ENCODE results near the gene VAV3. TPM values are rescaled to one million over a fixed set of nuclear protein-coding genes. Genes with fewer than 3 reads are reported as not detected.

Gene VAV3
- total RNA-seq, 1 donor from 2014 or later = 25.8 TPM

GRCh38 chr1:107788206-107789202 is 176.5 kb downstream of the VAV3 start:
- no peak for TF ChIP-seq CTCF (IDR thresholded peaks at IDR 0.05; ENCODE audit: partially characterized antibody, unreplicated experiment)

GRCh38 chr1:107787299-107787698 is 177.7 kb downstream of the VAV3 start:
- DNase-seq = no peak
- Mint-ChIP-seq H3K36me3 (ENCODE audit: unreplicated experiment) (peaks cover 4% of the 10 kb centered on the region), H3K27me3 (ENCODE audit: unreplicated experiment) (no peaks in the 10 kb centered on the region), H3K9me3 (ENCODE audit: unreplicated experiment) (peaks cover 2% of the 10 kb centered on the region), H3K27ac (ENCODE audit: unreplicated experiment) (no peak overlapping the region), H3K4me1 (ENCODE audit: low read depth, unreplicated experiment) (peaks cover 18% of the 10 kb centered on the region), H3K4me3 (ENCODE audit: unreplicated experiment) (no peak overlapping the region)
- TF ChIP-seq CTCF (IDR thresholded peaks at IDR 0.05; ENCODE audit: partially characterized antibody, unreplicated experiment) = no peak

More at GRCh38 chr1:107788206-107789202, 176.5 kb downstream of the VAV3 start:
- DNase-seq = no peak
- H3K27me3 Mint-ChIP-seq (ENCODE audit: unreplicated experiment) = no peaks in the 10 kb centered on the region
- no peak overlapping the region for H3K27ac Mint-ChIP-seq (ENCODE audit: unreplicated experiment)
- peaks cover 24% of the 10 kb centered on the region for H3K4me1 Mint-ChIP-seq (ENCODE audit: low read depth, unreplicated experiment)
- peaks cover 4% of the 10 kb centered on the region for H3K9me3 Mint-ChIP-seq (ENCODE audit: unreplicated experiment)
- no peak overlapping the region for H3K4me3 Mint-ChIP-seq (ENCODE audit: unreplicated experiment)
- H3K36me3 Mint-ChIP-seq (ENCODE audit: unreplicated experiment) = peaks cover 4% of the 10 kb centered on the region

GRCh38 chr1:107786203-107786845 is 178.7 kb downstream of the VAV3 start:
- H3K36me3 Mint-ChIP-seq (ENCODE audit: unreplicated experiment) = peaks cover 4% of the 10 kb centered on the region
- H3K9me3 Mint-ChIP-seq (ENCODE audit: unreplicated experiment) = peaks cover 2% of the 10 kb centered on the region
- no peak for TF ChIP-seq CTCF (IDR thresholded peaks at IDR 0.05; ENCODE audit: partially characterized antibody, unreplicated experiment)
- H3K27ac Mint-ChIP-seq (ENCODE audit: unreplicated experiment) = no peak overlapping the region
- DNase-seq = no peak
- H3K4me3 Mint-ChIP-seq (ENCODE audit: unreplicated experiment) = no peak overlapping the region
- H3K27me3 Mint-ChIP-seq (ENCODE audit: unreplicated experiment) = no peaks in the 10 kb centered on the region
- peaks cover 18% of the 10 kb centered on the region for H3K4me1 Mint-ChIP-seq (ENCODE audit: low read depth, unreplicated experiment)

GRCh38 chr1:107785496-107786202 is 179.3 kb downstream of the VAV3 start:
- H3K9me3 Mint-ChIP-seq (ENCODE audit: unreplicated experiment) = peaks cover 2% of the 10 kb centered on the region
- no peak overlapping the region for H3K27ac Mint-ChIP-seq (ENCODE audit: unreplicated experiment)
- TF ChIP-seq CTCF (IDR thresholded peaks at IDR 0.05; ENCODE audit: partially characterized antibody, unreplicated experiment) = no peak
- DNase-seq = no peak
- H3K36me3 Mint-ChIP-seq (ENCODE audit: unreplicated experiment) = peaks cover 4% of the 10 kb centered on the region
- peak overlapping the region; percentile 1 for H3K4me3 Mint-ChIP-seq (ENCODE audit: unreplicated experiment)
- H3K4me1 Mint-ChIP-seq (ENCODE audit: low read depth, unreplicated experiment) = peaks cover 18% of the 10 kb centered on the region
- no peaks in the 10 kb centered on the region for H3K27me3 Mint-ChIP-seq (ENCODE audit: unreplicated experiment)
